ENCODE results near the gene SKAP2.
A peak's percentile ranks its signal among the peaks of the same experiment; 100 is the strongest.

SKAP2 gene

DNA sequence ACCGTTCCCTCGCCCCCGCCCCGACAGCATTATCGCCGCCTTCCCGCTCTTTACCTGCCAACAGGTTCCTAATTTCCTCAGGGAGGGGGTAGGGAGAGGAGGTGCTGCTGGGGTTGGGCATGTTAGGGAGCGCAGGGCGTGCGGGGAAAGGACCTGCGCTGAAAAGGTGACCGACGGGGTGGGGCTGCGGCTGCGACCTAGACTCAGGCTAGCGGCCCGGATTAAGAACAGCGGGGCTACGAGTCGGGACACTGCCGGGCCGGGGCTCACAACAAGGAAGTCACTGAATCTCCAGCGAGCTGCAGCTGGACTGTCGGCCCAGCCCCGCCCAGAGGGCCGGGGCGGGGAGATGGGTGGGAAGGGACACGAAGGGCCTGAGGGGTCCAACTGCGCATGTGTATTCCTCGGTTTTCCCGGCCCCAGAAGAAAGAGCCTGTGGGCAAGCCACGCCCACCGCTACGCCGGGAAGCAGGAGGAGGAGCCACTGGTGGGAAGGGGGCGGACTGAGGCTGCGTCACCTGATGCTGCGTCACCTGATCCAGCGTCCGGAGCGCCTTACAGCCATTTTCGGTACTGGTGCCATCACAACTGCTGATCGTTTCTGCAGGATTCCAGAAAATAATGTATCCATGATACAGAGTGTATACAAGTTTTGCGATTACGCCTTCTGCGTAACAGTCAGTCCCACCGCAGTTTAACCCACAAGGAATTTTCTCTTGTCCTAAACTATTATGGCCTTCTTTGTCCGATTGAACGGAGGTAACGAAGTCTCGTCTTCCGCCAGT lies at the start of gene SKAP2:
Gene SKAP2, minus strand, starts transcription at position 282 of the 785 bp plus-strand sequence. Its CDS starts 161 bp downstream, at position 121.
- DNase-seq, result peak; percentile 77 to 79

GRCh38 chr7:26912933-26913536 lies 48.6 kb upstream of the SKAP2 start:
- no peak for DNase-seq

GRCh38 chr7:26912338-26912737 lies 47.9 kb upstream of the SKAP2 start:
- no peak for DNase-seq

DNA sequence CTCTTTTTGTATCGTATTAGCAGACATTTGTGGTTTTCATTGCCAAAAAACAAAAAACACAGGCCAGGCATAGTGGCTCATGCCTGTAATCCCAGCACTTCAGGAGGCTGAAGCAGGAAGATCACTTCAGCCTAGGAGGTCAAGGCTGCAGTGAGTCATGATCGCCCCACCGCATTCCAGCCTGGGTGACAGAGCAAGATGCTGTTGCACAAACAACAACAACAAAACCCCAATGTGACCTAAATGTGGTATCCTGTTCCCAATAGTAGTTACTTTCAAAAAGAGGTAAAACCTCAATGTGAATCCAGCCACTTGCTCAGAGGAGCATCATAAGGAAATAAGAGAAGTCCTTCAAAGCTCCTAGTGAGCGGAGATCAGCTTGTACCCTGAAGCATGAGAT lies 45.8 kb upstream of the SKAP2 start:
- DNase-seq, result no peak

GRCh38 chr7:26900251-26900650 lies 35.9 kb upstream of the SKAP2 start:
- DNase-seq, result no peak

- no peak for DNase-seq
Measured at GRCh38 chr7:26899519-26899918, 35.1 kb upstream of the SKAP2 start.

GRCh38 chr7:26898891-26899290 lies 34.5 kb upstream of the SKAP2 start:
- no peak for DNase-seq

- DNase-seq, result no peak
Measured at GRCh38 chr7:26897928-26898327, 33.5 kb upstream of the SKAP2 start.

DNA sequence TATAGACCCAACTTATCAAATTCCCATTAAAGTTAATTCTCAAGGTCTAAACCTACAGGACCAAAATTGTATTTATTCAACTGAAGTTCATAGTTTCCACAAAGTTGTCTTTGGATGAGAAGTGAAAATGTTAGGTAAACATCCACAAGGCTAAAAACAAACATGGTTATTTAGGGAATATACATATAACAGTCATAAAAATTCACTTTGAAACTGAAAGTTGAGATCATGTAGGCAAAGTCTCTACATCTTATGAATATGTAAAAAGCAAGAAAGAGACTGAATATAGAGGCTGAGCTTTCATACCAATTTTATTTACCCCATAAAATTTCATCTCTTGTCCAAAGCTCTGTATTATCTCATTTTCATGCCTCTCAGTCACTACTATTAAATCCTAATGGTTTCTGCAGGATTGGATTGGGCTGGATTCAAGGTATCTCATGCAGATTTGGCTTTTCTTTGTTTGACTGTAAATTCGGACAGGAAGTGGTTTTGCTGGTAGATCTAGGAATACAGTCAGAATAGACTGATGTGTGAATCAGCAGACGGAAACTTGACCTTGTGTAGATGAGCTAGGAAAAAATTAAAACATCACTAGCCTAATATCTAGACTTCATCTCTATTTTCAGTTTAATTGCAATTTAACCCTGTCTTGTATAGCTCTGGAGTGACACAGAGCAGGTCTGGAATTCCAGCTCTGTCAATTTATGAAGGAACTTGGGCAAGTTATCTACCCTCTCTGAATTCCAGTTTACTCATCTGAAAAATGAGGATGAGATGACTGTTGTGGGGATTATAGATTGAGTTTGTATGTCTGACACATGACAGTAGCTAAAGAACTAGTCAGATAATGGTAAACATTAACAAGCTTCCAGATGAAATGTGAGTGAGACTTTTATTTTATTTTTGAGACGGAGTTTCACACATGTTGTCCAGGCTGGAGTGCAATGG lies 27.3 kb upstream of the SKAP2 start:
- DNase-seq, result no peak

- DNase-seq, result no peak
Measured at GRCh38 chr7:26880852-26881251, 16.5 kb upstream of the SKAP2 start.

- no peak for DNase-seq
Measured at GRCh38 chr7:26879671-26880070, 15.3 kb upstream of the SKAP2 start.

DNA sequence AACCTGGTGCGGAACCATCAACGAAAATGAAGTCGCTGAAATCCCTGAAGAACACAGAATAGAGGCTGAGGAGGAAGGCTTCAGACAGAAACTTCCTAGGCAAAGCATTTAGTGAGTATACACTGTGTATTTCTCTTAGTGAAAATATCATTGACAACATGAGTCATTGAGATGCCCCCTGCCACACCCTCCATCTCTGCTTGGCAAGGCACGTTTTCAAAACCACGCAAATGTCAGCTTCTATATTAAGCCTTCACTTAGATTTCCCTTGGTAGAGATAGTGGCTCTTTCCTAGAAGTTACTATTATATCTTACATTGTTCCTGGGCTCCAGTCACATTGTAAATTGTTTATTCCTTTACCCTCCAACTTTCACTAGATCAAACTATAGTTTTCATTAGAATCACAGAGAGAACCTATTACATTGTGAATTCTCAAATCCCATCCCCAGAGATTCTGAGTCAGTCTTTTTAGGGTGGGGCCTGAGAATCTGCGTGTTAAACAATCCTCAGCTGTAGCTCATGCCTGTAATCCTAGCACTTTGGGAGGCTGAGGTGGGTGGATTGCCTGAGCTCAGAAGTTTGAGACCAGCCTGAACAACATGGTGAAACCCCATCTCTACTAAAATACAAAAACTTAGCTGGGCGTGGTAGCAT lies 4.6 kb upstream of the SKAP2 start:
- no peak for DNase-seq

DNA sequence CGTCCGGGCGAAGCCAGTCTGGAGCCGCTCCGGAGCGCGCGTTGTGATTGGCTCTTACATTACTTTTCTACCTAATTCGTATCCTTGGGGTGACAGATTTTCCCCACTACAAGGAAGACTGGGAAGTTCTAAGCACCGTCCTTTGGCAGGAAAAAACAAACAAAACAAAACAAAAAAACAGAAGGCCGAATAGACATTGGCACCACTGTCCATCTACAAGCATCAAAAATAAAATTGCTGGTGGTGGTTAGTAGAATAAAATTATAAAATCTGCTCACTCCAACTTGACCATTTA lies 651 bp upstream of the SKAP2 start:
- DNase-seq, result no peak

- DNase-seq, result peak in 1 of 2 experiments; percentile 6
Measured at GRCh38 chr7:26863518-26864308, 677 bp downstream of the SKAP2 start.

GRCh38 chr7:26862834-26863233 lies 1.6 kb downstream of the SKAP2 start:
- no peak for DNase-seq

DNA sequence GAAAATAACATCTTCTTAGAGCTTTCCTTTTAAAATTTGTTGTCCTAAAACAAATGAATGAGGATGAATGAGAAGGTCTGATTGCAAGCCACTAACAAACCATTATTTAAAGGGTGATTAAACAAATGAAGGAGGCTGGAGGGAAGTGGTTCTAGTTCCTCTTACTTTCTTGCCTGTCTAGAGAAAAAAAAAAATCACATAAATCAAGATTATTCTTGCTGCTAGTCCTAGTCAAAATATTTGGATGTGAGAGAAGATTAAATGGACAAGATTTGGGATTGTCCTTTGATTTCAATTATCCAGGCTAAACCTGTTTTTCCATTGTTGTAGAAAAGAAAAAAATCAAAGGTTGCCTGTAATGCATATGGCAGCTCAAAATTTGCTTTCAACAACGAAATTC lies 3.3 kb downstream of the SKAP2 start:
- no peak for DNase-seq

- no peak for DNase-seq
Measured at GRCh38 chr7:26860361-26860760, 4.0 kb downstream of the SKAP2 start.

- DNase-seq, result no peak
Measured at GRCh38 chr7:26859720-26860119, 4.7 kb downstream of the SKAP2 start.

DNA sequence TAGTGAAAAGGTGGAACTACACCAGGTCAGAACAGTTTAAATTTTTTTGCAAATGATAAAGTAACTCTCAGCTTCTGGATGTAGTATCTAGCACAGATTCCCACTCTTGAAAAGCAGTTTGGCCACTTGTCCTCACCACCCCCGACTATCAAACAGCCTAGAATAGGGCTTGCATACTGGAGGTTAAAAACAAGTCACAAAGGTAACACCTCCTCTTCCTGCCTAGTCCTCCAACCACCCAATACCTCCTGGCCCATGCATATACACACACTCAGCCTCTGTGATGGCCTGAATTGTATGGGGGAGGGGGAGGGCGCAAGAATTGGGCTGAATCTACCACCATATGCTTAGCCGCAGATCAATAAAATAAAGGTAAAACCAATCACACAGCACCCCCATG lies 5.7 kb downstream of the SKAP2 start:
- no peak for DNase-seq

GRCh38 chr7:26858241-26858715 lies 6.1 kb downstream of the SKAP2 start:
- DNase-seq, result no peak

DNA sequence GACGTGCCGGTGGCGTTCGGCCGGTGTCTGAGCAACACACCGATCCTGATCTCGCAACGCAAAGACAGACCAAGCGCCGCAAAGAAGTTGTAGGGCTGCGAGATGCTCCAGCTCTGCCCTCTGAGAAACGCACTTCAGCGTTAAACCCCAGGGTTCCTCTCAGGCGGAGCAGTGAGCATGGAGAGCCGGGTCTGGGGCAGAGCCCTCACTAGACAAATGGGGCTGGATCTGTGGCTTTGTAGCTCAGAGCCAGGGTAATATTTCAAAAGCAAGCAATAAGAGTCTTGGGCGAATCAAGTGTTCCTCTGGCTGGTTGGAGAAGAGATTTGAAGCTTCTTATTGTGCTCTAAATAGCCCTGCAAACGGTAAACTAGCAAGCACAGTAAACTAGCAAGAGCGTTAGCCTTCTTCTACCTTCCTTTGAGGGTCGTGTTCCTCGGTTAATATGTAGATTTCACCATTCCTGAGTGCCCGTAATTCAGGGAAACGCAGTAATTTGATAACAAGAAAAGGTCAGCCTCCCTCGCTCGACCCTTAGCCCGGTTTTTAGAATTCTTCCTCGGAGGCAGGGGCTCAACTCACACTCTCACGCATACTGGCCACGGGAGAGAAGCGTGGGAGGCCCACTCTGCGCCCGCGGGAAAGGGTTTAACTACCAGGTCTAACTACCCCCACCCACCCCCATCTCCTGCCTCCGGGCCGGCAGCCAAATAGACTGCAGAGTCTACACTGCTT lies 6.7 kb downstream of the SKAP2 start:
- no peak for DNase-seq

GRCh38 chr7:26857170-26857505 lies 7.3 kb downstream of the SKAP2 start:
- DNase-seq, result no peak
